ENCODE data around the gene DNHD1. TPM values are rescaled to one million over a fixed set of nuclear protein-coding genes. Genes with fewer than 3 reads are reported as not detected.

Gene DNHD1
- total and polyA plus RNA-seq, 2 of the 13 experiments (the other 11 are each of a cell fraction or from before 2014, with no cell fraction given): 2.7 to 9.3 TPM

DNA sequence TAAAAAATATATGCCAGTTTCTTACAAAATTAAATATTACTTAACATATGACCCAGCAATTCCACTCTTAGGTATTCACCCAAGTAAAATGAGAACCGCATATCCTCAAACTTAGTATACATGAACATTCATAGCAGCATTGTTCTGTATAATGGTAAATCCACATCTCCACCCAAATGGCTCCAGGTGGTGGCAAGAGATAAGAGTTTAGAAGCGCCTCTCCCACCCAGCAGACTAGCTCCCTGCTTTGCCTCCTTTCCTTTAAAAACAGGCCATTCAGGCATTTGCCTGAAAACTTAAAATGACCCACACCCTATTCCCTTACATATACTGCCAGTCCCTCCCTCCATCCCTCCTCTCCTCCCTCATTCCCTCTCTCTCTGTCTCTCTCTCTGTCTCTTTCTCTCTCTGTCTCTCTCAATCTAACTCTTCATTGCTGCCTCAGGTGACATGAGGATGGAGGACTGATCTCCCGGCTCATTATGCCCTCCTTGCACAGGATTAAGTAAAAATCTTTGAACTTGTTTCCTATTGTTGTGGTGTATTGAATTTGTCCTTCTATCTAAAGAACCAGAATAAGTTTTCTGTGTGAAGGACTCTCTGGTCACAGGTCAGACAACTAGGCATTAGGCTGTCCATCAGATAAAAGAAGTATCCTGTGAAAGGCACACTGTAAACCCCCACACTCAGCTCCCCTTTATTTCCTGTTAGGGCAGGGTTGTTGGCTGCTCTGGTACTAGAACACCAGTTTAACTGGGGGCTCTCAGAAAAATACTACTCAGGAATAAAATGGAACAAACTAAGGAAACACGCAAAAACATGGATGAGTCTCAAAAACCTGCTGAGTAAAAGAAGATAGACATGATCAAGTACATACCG lies 58.0 kb downstream of the DNHD1 start:
- Histone ChIP-seq H3K79me2 (ENCODE audit: insufficient read depth, low read length) (no peaks in the 10 kb centered on the region), H3K27me3 (ENCODE audit: control insufficient read depth in 1 of 2, insufficient read depth in 2 of 2, low read length in 2 of 2) (no peaks in the 10 kb centered on the region), H4K20me1 (ENCODE audit: insufficient read depth, low read length) (no peaks in the 10 kb centered on the region), H3K4me1 (ENCODE audit: insufficient read depth, low read length) (no peaks in the 10 kb centered on the region), H3K9me3 (ENCODE audit: low read length) (no peaks in the 10 kb centered on the region), H3K4me3 (replicated peaks in 1 of 3; ENCODE audit: insufficient read depth in 1 of 3, low read depth in 2 of 3, low read length in 3 of 3) (no peak overlapping the region), H3K9ac (ENCODE audit: insufficient read depth, low read depth, low read length) (no peak overlapping the region), H3K27ac (ENCODE audit: extremely low read length, insufficient read depth, low read length) (no peak overlapping the region), H3K4me2 (ENCODE audit: low read depth, low read length) (no peak overlapping the region), H3K36me3 (replicated peaks in 1 of 2; ENCODE audit: control insufficient read depth in 1 of 2, insufficient read depth in 2 of 2, low read length in 2 of 2) (no peaks in the 10 kb centered on the region), H2AFZ (ENCODE audit: low read length) (no peak overlapping the region)
- BruUV-seq (replicated peaks): no TSS peak
- ChIA-PET CTCF (ENCODE audit: low intra/inter-chr PET ratio, low total read pairs) (no interaction called here), POLR2A (no interaction called here)
- ATAC-seq: no peak
- intact Hi-C loops (cut with micrococcal nuclease; ENCODE audit: unreplicated experiment): no loop called here
- 92% methylated on average over 5 of the region's 5 CpGs for WGBS (ENCODE audit: low lambda C conversion rate)
- in situ Hi-C loops (cut with HindIII; ENCODE audit: extremely low pct_ligation_motif_present, low pct_unique_long_range_greater_than_20kb): no loop called here
- no peak for DNase-seq (ENCODE audit: low spot score)
- no peak for FAIRE-seq
- TF ChIP-seq PITX1 (CRISPR knock-in tag; IDR thresholded peaks at IDR 0.05): no peak
- TF ChIP-seq, protein P1, sequence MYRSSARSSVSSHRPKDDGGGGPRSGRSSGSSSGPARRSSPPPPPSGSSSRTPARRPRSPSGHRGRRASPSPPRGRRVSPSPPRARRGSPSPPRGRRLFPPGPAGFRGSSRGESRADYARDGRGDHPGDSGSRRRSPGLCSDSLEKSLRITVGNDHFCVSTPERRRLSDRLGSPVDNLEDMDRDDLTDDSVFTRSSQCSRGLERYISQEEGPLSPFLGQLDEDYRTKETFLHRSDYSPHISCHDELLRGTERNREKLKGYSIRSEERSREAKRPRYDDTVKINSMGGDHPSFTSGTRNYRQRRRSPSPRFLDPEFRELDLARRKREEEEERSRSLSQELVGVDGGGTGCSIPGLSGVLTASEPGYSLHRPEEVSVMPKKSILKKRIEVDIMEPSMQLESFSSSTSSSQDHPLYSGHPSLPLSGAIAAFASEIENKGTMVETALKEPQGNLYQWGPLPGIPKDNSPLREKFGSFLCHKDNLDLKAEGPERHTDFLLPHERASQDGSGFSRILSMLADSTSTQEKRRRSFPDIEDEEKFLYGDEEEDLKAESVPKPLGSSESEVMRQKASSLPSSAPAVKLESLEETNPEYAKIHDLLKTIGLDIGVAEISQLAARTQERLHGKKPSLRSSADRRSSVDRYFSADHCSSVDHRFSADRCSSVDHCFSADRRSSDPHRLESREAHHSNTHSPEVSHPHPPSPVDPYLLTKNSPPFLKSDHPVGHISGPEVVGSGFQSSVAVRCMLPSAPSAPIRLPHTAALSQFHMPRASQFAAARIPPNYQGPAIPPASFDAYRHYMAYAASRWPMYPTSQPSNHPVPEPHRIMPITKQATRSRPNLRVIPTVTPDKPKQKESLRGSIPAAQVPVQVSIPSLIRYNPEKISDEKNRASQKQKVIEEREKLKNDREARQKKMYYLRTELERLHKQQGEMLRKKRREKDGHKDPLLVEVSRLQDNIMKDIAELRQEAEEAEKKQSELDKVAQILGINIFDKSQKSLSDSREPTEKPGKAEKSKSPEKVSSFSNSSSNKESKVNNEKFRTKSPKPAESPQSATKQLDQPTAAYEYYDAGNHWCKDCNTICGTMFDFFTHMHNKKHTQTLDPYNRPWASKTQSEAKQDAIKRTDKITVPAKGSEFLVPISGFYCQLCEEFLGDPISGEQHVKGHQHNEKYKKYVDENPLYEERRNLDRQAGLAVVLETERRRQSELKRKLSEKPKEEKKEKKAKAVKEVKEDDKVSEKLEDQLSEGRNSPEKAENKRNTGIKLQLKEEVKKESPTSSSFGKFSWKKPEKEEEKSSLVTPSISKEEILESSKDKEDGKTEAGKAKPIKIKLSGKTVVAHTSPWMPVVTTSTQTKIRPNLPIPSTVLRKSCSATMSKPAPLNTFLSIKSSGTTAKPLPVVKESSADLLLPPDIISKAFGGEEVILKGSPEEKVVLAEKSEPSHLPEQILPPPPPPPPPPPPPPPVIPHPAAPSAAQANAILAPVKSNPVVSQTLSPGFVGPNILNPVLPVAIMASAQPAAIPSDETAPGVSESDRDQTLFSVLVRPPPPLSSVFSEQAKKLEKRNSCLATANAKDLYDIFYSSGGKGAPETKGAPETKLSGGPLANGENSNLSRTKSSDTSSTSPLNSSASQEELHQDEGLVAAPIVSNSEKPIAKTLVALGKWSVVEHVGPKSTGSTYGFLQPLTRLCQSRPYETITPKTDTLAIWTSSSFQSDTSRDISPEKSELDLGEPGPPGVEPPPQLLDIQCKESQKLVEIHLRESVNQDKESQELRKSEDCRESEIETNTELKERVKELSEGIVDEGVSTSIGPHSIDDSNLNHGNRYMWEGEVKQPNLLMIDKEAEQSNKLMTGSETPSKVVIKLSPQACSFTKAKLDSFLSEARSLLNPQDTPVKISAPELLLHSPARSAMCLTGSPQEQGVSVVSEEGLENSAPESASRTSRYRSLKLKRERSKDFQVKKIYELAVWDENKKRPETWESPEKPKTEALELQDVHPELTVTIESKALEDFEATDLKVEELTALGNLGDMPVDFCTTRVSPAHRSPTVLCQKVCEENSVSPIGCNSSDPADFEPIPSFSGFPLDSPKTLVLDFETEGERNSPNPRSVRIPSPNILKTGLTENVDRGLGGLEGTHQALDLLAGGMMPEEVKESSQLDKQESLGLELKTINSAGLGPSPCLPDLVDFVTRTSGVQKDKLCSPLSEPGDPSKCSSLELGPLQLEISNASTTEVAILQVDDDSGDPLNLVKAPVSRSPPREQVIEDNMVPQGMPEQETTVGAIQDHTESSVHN (CRISPR knock-in tag; IDR thresholded peaks at IDR 0.05): no peak
- TF ChIP-seq CENPT (CRISPR knock-in tag; IDR thresholded peaks at IDR 0.05; ENCODE audit: low read depth): no peak
- no peak for TF ChIP-seq NR2F2 (IDR thresholded peaks at IDR 0.05; ENCODE audit: borderline replicate concordance, low read depth)
- no peak for TF ChIP-seq ZNF337 (CRISPR knock-in tag; IDR thresholded peaks at IDR 0.05; ENCODE audit: borderline replicate concordance, low read depth)
- no peak for TF ChIP-seq ZNF713 (CRISPR knock-in tag; IDR thresholded peaks at IDR 0.05)
- no peak for TF ChIP-seq ZSCAN29 (CRISPR knock-in tag; conservative IDR thresholded peaks at IDR 0.05)
- TF ChIP-seq NFKB2 (CRISPR knock-in tag; IDR thresholded peaks at IDR 0.05; ENCODE audit: borderline replicate concordance): no peak
- no peak for TF ChIP-seq ZSCAN21 (CRISPR knock-in tag; IDR thresholded peaks at IDR 0.05; ENCODE audit: borderline replicate concordance)
- TF ChIP-seq GPN1 (CRISPR knock-in tag; IDR thresholded peaks at IDR 0.05; ENCODE audit: borderline replicate concordance): no peak
- TF ChIP-seq, protein P2, sequence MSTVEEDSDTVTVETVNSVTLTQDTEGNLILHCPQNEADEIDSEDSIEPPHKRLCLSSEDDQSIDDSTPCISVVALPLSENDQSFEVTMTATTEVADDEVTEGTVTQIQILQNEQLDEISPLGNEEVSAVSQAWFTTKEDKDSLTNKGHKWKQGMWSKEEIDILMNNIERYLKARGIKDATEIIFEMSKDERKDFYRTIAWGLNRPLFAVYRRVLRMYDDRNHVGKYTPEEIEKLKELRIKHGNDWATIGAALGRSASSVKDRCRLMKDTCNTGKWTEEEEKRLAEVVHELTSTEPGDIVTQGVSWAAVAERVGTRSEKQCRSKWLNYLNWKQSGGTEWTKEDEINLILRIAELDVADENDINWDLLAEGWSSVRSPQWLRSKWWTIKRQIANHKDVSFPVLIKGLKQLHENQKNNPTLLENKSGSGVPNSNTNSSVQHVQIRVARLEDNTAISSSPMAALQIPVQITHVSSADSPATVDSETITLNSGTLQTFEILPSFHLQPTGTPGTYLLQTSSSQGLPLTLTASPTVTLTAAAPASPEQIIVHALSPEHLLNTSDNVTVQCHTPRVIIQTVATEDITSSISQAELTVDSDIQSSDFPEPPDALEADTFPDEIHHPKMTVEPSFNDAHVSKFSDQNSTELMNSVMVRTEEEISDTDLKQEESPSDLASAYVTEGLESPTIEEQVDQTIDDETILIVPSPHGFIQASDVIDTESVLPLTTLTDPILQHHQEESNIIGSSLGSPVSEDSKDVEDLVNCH (CRISPR knock-in tag; IDR thresholded peaks at IDR 0.05): no peak
- no peak for TF ChIP-seq HMG20A (CRISPR knock-in tag; IDR thresholded peaks at IDR 0.05; ENCODE audit: borderline replicate concordance)
- TF ChIP-seq RBM22 (optimal IDR thresholded peaks at IDR 0.05; ENCODE audit: low read length): no peak

All from HepG2 (cell line).